ENCODE results near the gene ZNF436.

GRCh38 chr1:23384312-23385058 lies 14.8 kb upstream of the ZNF436 start:
- TF ChIP-seq CTCF (IDR thresholded peaks at IDR 0.05; ENCODE audit: extremely low read depth in 1 of 2, insufficient read depth in 1 of 2, low read depth in 1 of 2, low read length in 2 of 2) (no peak), MYC (IDR thresholded peaks at IDR 0.05; ENCODE audit: low read depth, low read length) (no peak)
